Endothelial cell of hepatic sinusoid (primary cell): ENCODE results near the gene TBC1D14.
"Not testable (repeated sequence)": the region's sequence is repeated elsewhere in the genome, so short reads cannot be mapped to it uniquely, and the experiment has no call there.

ENCODE experiments used
- in situ Hi-C: cut with HindIII; loops from 2 replicates; pipeline ENCODE4 v1.10.0; 2017; ENCODE audit warnings: low sequenced_read_pairs

The TBC1D14 gene

GRCh38 chr4:6889736-6890324, 19.8 kb upstream of the TBC1D14 start:
- in situ Hi-C loops = no loop called here

- in situ Hi-C loops = no loop called here
Measured at GRCh38 chr4:6890358-6890757, 19.3 kb upstream of the TBC1D14 start.

- in situ Hi-C loops = not testable (repeated sequence)
Measured at GRCh38 chr4:6890971-6891370, 18.7 kb upstream of the TBC1D14 start.

- in situ Hi-C loops = no loop called here
Measured at GRCh38 chr4:6891436-6892170, 18.0 kb upstream of the TBC1D14 start.

GRCh38 chr4:6892190-6892908, 17.3 kb upstream of the TBC1D14 start:
- in situ Hi-C loops = no loop called here

GRCh38 chr4:6892909-6893202, 16.8 kb upstream of the TBC1D14 start:
- in situ Hi-C loops = no loop called here

GRCh38 chr4:6893449-6894085, 16.1 kb upstream of the TBC1D14 start:
- in situ Hi-C loops = no loop called here

GRCh38 chr4:6894086-6894478, 15.5 kb upstream of the TBC1D14 start:
- in situ Hi-C loops = no loop called here

GRCh38 chr4:6894528-6895498, 14.8 kb upstream of the TBC1D14 start:
- in situ Hi-C loops = no loop called here

GRCh38 chr4:6896035-6896434, 13.6 kb upstream of the TBC1D14 start:
- in situ Hi-C loops = no loop called here

GRCh38 chr4:6898763-6899162, 10.9 kb upstream of the TBC1D14 start:
- in situ Hi-C loops = no loop called here

GRCh38 chr4:6900181-6900812, 9.3 kb upstream of the TBC1D14 start:
- in situ Hi-C loops = loop anchor here (10.0 kb wide), 2 partner anchors 65 to 375 kb away; no protein-coding TSS in a partner anchor

- in situ Hi-C loops = loop anchor here (10.0 kb wide), 2 partner anchors 64 to 374 kb away; no protein-coding TSS in a partner anchor
Measured at GRCh38 chr4:6900956-6901355, 8.7 kb upstream of the TBC1D14 start.

- in situ Hi-C loops = loop anchor here (10.0 kb wide), 2 partner anchors 63 to 373 kb away; no protein-coding TSS in a partner anchor
Measured at GRCh38 chr4:6901669-6902317, 7.8 kb upstream of the TBC1D14 start.

GRCh38 chr4:6902318-6903042, 7.1 kb upstream of the TBC1D14 start:
- in situ Hi-C loops = loop anchor here (10.0 kb wide), 2 partner anchors 62 to 372 kb away; no protein-coding TSS in a partner anchor

- in situ Hi-C loops = loop anchor here (10.0 kb wide), 2 partner anchors 59 to 369 kb away; no protein-coding TSS in a partner anchor
Measured at GRCh38 chr4:6905516-6906445, 3.8 kb upstream of the TBC1D14 start.

- in situ Hi-C loops = loop anchor here (10.0 kb wide), 2 partner anchors 58 to 368 kb away; no protein-coding TSS in a partner anchor
Measured at GRCh38 chr4:6906486-6906885, 3.1 kb upstream of the TBC1D14 start.
